ENCODE measurements around the gene S1PR2. TPM values are rescaled to one million over a fixed set of nuclear protein-coding genes. Genes with fewer than 3 reads are reported as not detected.

The S1PR2 gene
- polyA plus RNA-seq, 1 experiment: 12.5 TPM

- POLR2A ChIA-PET: no interaction called here
- CTCF ChIA-PET: interaction anchor here (0.6 to 0.7 kb wide), 3 partner anchors 15 to 125 kb away, joined by 3 read pairs; no protein-coding TSS in a partner anchor
- Histone ChIP-seq H3K36me3 (ENCODE audit: control insufficient read depth, insufficient read depth, low read length) (peaks cover 10% of the 10 kb centered on the region), H3K27me3 (ENCODE audit: control insufficient read depth, insufficient read depth, low read length) (no peaks in the 10 kb centered on the region), H3K4me3 (ENCODE audit: low read depth, low read length) (no peak overlapping the region)
- DNase-seq (ENCODE audit: low read depth): no peak
- no peak for TF ChIP-seq CTCF (IDR thresholded peaks at IDR 0.05; ENCODE audit: insufficient read depth, low read depth, low read length)
Observed at GRCh38 chr19:10223488-10224213, 7.5 kb downstream of the S1PR2 start.

- DNase-seq (ENCODE audit: low read depth): no peak
- ChIA-PET POLR2A (no interaction called here), CTCF (interaction anchor here (0.7 kb wide), 1 partner anchor 37 kb away, joined by 3 read pairs; no protein-coding TSS in a partner anchor)
- no peak for TF ChIP-seq CTCF (IDR thresholded peaks at IDR 0.05; ENCODE audit: insufficient read depth, low read depth, low read length)
- H3K36me3 ChIP-seq (ENCODE audit: control insufficient read depth, insufficient read depth, low read length): peaks cover 10% of the 10 kb centered on the region
- H3K4me3 ChIP-seq (ENCODE audit: low read depth, low read length): no peak overlapping the region
- no peaks in the 10 kb centered on the region for H3K27me3 ChIP-seq (ENCODE audit: control insufficient read depth, insufficient read depth, low read length)
Observed at GRCh38 chr19:10222201-10222890, 8.8 kb downstream of the S1PR2 start.

- no peak for TF ChIP-seq CTCF (IDR thresholded peaks at IDR 0.05; ENCODE audit: insufficient read depth, low read depth, low read length)
- no peaks in the 10 kb centered on the region for H3K27me3 ChIP-seq (ENCODE audit: control insufficient read depth, insufficient read depth, low read length)
- no peak overlapping the region for H3K4me3 ChIP-seq (ENCODE audit: low read depth, low read length)
- POLR2A ChIA-PET: no interaction called here
- CTCF ChIA-PET: interaction anchor here (0.6 to 1.1 kb wide), 2 partner anchors 29 to 107 kb away, joined by 3 read pairs; no protein-coding TSS in a partner anchor
- DNase-seq (ENCODE audit: low read depth): no peak
- H3K36me3 ChIP-seq (ENCODE audit: control insufficient read depth, insufficient read depth, low read length): peaks cover 10% of the 10 kb centered on the region
Observed at GRCh38 chr19:10220695-10221094, 10.4 kb downstream of the S1PR2 start.

- H3K36me3 ChIP-seq (ENCODE audit: control insufficient read depth, insufficient read depth, low read length): peaks cover 10% of the 10 kb centered on the region
- CTCF ChIA-PET: interaction anchor here (0.9 to 1.1 kb wide), 2 partner anchors 20 to 30 kb away, joined by 3 read pairs; no protein-coding TSS in a partner anchor
- TF ChIP-seq CTCF (IDR thresholded peaks at IDR 0.05; ENCODE audit: insufficient read depth, low read depth, low read length): peak; percentile 56
- POLR2A ChIA-PET: no interaction called here
- DNase-seq (ENCODE audit: low read depth): no peak
- no peak overlapping the region for H3K4me3 ChIP-seq (ENCODE audit: low read depth, low read length)
- no peaks in the 10 kb centered on the region for H3K27me3 ChIP-seq (ENCODE audit: control insufficient read depth, insufficient read depth, low read length)
Observed at GRCh38 chr19:10219678-10220077, 11.5 kb downstream of the S1PR2 start.

GRCh38 chr19:10217085-10217484 is 14.0 kb downstream of the S1PR2 start:
- POLR2A ChIA-PET: no interaction called here
- no peak overlapping the region for H3K4me3 ChIP-seq (ENCODE audit: low read depth, low read length)
- peaks cover 2% of the 10 kb centered on the region; the same call in 1 of the 2 replicates for H3K36me3 ChIP-seq (ENCODE audit: control insufficient read depth, insufficient read depth, low read length)
- no peaks in the 10 kb centered on the region for H3K27me3 ChIP-seq (ENCODE audit: control insufficient read depth, insufficient read depth, low read length)
- no peak for TF ChIP-seq CTCF (IDR thresholded peaks at IDR 0.05; ENCODE audit: insufficient read depth, low read depth, low read length)
- CTCF ChIA-PET: interaction anchor here (0.6 to 1.0 kb wide), 4 partner anchors 11 to 126 kb away, joined by 3 to 5 read pairs (median 3); no protein-coding TSS in a partner anchor
- no peak for DNase-seq (ENCODE audit: low read depth)

Data from BJ (cell line).